GM12878 (cell line): Measurements from ENCODE around the gene TXNDC17. TPM values are rescaled to one million over a fixed set of nuclear protein-coding genes. Genes with fewer than 3 reads are reported as not detected.

ENCODE experiments used
- BCLAF1 ChIP-seq: fragments of 450-650 bp; IDR thresholded peaks from 2 replicates; pipeline ENCODE4 v1.6.1; 2017; ENCODE audit warnings: antibody characterized with exemption, mild to moderate bottlenecking, moderate library complexity
- BHLHE40 ChIP-seq, 2 experiments: fragments of 450-650 bp in 1 of 2; IDR thresholded peaks; 2 replicates each; pipeline ENCODE4 v1.6.1; 2011 to 2017; ENCODE audit warnings: low read depth in 2 of 2, borderline replicate concordance in 1 of 2, improper control_type of control experiment in 1 of 2, low read length in 1 of 2, mild to moderate bottlenecking in 1 of 2
- BMI1 ChIP-seq: fragments of 450-650 bp; IDR thresholded peaks from 2 replicates; pipeline ENCODE4 v1.6.1; 2016; ENCODE audit warnings: mild to moderate bottlenecking, moderate library complexity, borderline replicate concordance
- CEBPZ ChIP-seq: fragments of 150-350 bp; IDR thresholded peaks from 2 replicates; pipeline ENCODE4 v1.6.1; 2016; ENCODE audit warnings: low read depth, low read length
- CREB1 ChIP-seq: IDR thresholded peaks from 2 replicates; pipeline ENCODE4 v1.6.1; 2012; ENCODE audit warnings: low read depth, mild to moderate bottlenecking, inconsistent platforms
- TCF12 ChIP-seq: IDR thresholded peaks from 2 replicates; pipeline ENCODE4 v1.6.1; 2011; ENCODE audit warnings: low read depth, mild to moderate bottlenecking, low read length
- polyA plus RNA-seq, 11 experiments: library from polyadenylated mRNA; depleted of rRNA in 4 of 11; unstranded in 6 of 11; stranded (reverse) in 5 of 11; fragments of >200 nt; fragmentation: Nextera tagmentation in 4 of 11; fragmentation: Illumina TruSeq in 1 of 11; extraction: Ambion mirVana in 4 of 11; extraction: Trizol in 1 of 11; gene quantifications; 1 replicate in 1 of 11; 2 replicates in 10 of 11; pipeline versions ENCODE4 v1.2.1 to v1.2.3, GENCODE V29; 2011 to 2016; ENCODE audit warnings: inconsistent platforms in 2 of 11, missing spikeins in 2 of 11, low read depth in 1 of 11
- total RNA-seq, 4 experiments: library from RNA; depleted of rRNA in 3 of 4; stranded (reverse); fragments of >200 nt in 3 of 4; fragmentation: Illumina TruSeq in 1 of 4; extraction: Trizol in 1 of 4; gene quantifications; 2 replicates each; pipeline versions ENCODE4 v1.2.1 to v1.2.3, GENCODE V29; 2013 to 2021
- TF ChIP-seq, protein P1 (sequence below): fragments of 450-650 bp; IDR thresholded peaks from 2 replicates; pipeline ENCODE4 v1.6.1; 2016; ENCODE audit warnings: mild to moderate bottlenecking, moderate library complexity, borderline replicate concordance
- TF ChIP-seq, protein P2 (sequence below): fragments of 450-650 bp; IDR thresholded peaks from 2 replicates; pipeline ENCODE4 v1.6.1; 2017; ENCODE audit warnings: mild to moderate bottlenecking, moderate library complexity

The TXNDC17 gene
- total and polyA plus RNA-seq, 10 of the 15 experiments (the other 5 are each of a cell fraction or from before 2014, with no cell fraction given), result 124 to 957 (median 216) TPM

GRCh38 chr17:6610011-6610410, 30.8 kb upstream of the TXNDC17 start (continued):
- TF ChIP-seq, protein P1, sequence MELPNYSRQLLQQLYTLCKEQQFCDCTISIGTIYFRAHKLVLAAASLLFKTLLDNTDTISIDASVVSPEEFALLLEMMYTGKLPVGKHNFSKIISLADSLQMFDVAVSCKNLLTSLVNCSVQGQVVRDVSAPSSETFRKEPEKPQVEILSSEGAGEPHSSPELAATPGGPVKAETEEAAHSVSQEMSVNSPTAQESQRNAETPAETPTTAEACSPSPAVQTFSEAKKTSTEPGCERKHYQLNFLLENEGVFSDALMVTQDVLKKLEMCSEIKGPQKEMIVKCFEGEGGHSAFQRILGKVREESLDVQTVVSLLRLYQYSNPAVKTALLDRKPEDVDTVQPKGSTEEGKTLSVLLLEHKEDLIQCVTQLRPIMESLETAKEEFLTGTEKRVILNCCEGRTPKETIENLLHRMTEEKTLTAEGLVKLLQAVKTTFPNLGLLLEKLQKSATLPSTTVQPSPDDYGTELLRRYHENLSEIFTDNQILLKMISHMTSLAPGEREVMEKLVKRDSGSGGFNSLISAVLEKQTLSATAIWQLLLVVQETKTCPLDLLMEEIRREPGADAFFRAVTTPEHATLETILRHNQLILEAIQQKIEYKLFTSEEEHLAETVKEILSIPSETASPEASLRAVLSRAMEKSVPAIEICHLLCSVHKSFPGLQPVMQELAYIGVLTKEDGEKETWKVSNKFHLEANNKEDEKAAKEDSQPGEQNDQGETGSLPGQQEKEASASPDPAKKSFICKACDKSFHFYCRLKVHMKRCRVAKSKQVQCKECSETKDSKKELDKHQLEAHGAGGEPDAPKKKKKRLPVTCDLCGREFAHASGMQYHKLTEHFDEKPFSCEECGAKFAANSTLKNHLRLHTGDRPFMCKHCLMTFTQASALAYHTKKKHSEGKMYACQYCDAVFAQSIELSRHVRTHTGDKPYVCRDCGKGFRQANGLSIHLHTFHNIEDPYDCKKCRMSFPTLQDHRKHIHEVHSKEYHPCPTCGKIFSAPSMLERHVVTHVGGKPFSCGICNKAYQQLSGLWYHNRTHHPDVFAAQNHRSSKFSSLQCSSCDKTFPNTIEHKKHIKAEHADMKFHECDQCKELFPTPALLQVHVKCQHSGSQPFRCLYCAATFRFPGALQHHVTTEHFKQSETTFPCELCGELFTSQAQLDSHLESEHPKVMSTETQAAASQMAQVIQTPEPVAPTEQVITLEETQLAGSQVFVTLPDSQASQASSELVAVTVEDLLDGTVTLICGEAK, result no peak
- TF ChIP-seq BHLHE40 (IDR thresholded peaks at IDR 0.05; ENCODE audit: borderline replicate concordance in 1 of 2, low read depth in 2 of 2, low read length in 1 of 2) (no peak), BCLAF1 (no peak), BMI1 (no peak), TCF12 (no peak), CEBPZ (no peak), CREB1 (no peak)
- TF ChIP-seq, protein P2, sequence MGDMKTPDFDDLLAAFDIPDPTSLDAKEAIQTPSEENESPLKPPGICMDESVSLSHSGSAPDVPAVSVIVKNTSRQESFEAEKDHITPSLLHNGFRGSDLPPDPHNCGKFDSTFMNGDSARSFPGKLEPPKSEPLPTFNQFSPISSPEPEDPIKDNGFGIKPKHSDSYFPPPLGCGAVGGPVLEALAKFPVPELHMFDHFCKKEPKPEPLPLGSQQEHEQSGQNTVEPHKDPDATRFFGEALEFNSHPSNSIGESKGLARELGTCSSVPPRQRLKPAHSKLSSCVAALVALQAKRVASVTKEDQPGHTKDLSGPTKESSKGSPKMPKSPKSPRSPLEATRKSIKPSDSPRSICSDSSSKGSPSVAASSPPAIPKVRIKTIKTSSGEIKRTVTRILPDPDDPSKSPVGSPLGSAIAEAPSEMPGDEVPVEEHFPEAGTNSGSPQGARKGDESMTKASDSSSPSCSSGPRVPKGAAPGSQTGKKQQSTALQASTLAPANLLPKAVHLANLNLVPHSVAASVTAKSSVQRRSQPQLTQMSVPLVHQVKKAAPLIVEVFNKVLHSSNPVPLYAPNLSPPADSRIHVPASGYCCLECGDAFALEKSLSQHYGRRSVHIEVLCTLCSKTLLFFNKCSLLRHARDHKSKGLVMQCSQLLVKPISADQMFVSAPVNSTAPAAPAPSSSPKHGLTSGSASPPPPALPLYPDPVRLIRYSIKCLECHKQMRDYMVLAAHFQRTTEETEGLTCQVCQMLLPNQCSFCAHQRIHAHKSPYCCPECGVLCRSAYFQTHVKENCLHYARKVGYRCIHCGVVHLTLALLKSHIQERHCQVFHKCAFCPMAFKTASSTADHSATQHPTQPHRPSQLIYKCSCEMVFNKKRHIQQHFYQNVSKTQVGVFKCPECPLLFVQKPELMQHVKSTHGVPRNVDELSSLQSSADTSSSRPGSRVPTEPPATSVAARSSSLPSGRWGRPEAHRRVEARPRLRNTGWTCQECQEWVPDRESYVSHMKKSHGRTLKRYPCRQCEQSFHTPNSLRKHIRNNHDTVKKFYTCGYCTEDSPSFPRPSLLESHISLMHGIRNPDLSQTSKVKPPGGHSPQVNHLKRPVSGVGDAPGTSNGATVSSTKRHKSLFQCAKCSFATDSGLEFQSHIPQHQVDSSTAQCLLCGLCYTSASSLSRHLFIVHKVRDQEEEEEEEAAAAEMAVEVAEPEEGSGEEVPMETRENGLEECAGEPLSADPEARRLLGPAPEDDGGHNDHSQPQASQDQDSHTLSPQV, result no peak
- TF ChIP-seq, all 136 proteins: peak for 0
